HG03025 (cell line): ENCODE measurements around the gene JAZF1.

ENCODE experiments used
- ATAC-seq: cut with Tn5 transposase; IDR thresholded peaks from one replicate; pipeline ENCODE4 v1.9.1; 2021; ENCODE audit warnings: mild to moderate bottlenecking, moderate library complexity; ENCODE audit not compliant: unreplicated experiment, low FRiP score

The JAZF1 gene

DNA sequence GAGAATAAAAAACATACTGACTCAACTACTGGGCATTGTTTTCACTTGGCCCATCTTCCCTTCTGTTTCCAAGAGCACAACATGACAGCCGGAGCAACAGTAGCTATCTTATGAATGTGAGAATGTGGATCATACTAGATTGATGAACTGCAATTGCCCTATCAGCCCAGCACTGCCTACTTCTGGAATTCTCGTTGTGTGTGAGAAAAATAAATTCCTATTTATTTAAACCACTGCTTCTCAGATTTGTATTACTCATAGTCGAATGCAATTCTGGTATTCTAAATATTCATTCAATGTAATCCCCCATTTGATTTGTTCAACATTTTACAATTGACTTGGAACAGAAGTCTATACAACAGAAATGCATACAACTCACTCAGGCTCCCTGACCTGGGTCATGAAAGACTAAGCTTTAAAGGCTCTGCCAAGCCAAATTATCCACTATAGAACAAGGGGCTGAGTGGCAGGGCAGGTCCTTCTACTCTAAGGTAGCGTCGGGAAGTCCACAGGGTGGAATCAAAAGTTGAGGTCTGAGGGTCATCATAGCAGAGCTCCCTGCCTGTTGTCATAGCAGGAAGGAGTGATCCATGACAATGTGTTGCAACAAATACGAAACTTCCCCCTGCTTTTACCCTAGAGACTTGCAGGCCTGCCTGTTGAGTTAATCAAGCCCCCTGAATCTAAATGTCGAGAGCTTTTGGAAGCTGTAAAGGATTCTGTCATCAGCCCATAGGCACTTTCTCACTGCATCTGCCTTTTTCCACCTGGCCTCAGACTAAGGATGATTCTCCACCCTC is 12.4 kb upstream of the JAZF1 start:
- ATAC-seq, result no peak

DNA sequence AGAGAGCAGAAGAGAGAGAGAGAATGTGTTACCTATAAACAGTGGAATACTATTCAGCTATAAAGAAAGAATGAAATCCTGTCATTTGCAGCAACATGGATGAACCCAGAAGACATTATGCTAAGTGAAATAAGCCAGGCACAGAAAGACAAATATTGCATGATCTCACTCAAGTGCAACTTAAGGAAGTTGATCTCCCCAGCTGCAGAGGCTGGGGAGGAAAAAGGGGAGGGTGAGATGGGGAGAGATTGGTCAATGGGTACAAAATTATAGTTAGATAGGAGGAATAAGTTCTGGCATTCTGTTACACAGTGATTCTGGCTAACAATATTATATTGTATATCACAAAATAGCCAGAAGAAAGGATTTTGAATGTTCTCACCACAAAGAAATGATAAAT is 11.2 kb upstream of the JAZF1 start:
- ATAC-seq, result no peak

DNA sequence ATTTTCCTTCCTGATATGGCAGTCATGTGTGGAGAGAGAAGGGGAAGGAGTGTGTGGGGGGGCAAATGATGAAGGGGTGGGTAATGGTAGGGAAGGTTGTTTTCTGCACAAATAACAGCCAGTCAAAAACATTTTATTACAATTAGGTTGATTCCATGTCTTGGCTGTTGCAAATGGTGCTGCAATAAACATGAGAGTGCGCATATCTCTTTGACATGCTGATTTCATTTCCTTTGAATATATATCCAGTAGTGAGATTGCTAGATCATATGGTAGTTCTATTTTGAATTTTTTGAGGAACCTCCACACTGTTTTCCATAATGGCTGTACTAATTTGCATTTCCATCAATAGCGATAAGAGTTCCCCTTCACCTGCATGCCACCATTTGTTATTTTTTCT is 10.6 kb upstream of the JAZF1 start:
- no peak for ATAC-seq

DNA sequence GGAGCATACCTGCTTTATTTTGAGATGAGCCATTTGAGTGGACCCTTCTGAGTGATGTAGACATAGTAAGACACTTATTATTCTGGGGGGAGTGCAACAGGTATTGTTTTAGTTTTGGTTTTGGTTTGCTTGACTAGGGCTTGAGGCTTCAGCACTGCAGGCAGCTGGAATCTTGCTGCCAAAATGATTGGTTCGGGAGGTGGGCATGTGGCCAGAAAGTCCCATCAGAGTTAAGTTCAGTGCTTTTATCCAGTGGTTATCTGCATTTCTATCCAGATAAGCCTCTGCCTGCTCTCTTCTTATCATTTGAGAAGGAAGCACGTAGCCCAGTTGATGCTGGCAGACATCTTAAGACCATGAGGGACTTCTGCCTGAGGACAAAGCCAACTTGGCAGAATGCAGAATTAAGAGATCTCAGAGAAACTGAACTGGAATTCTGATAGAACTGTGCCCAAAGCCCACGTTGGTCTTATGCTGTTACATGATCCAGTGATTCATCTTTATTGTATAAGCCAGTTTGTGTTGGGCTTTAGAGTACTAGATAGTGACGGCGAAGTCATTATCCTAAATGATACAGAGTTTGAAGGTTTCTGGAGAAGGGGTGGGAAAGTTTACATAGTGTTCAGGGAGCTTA is 9.6 kb upstream of the JAZF1 start:
- ATAC-seq, result no peak

DNA sequence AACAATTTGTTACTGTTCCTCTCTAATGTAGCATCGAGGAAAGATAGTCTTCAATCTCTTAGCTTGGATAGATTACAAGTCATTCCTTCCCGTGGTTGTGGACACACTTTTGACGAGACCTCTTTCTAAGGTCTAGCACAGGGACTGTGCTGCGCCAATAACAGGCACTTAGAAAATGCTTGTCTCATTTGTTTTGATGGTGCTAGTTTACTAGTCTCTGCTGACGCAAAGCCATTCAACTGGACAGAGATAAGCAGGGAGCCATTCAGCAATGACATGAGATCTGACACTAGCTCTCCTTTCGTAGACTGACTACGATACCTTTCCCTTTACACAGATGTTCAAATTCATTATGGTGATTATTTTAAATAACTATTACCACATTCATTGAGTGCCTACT is 6.4 kb upstream of the JAZF1 start:
- no peak for ATAC-seq

DNA sequence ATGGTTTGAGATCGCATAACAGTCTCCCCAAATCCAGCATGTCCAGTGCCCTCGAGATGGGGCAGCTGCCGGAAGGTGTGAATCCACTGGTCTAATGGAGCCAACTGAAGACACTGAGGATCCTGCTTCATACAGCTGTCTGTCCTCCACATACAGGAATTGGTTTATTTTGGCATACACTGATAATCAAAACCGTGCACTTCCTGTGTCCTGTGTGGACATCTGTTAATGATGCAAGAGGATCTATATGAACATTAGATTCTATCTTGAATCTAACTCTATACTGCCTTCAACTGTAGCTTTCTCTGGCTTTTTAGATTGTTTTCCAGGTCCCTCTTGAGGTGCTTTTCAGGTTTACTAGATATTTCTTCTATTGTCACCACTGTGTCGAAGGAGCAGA is 3.0 kb upstream of the JAZF1 start:
- ATAC-seq, result no peak

DNA sequence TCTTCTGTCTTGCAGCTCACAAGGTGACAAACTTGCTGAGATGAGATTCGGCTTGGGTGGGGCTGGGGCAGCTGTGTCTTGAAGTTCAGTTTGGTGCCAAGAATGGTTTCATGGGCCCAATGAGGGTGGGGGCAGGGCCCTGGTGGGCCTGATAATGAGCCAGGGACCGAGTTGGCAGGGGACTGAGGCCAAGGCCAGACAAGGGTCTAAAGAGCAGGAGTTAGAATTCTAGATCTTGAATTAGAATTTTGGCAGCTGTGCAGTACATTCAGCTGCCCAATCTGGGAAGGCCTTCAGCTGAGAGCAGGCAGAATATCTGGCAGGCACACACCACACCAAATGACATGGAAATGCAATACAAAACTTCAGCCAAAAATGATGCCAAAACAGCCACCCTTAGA is 1.5 kb upstream of the JAZF1 start:
- no peak for ATAC-seq

DNA sequence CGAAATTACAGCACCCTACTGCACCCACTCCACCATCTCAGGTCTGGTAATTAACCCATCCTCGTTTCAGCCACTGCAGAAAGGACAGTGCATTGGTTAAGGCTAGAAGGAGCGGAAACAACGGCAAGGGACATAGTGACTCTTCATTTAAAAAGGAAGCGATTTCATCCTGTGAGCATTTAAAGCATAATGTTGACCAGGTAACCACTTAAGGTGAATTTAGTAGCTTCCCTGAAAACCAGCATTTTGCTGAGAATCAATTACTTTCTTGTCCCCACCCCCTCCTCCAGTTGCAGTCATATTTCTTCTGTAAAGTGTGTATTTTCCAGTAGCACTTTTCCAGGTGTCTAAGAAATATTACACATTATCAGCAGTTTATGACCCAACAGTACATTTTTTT is 821 bp upstream of the JAZF1 start:
- no peak for ATAC-seq

DNA sequence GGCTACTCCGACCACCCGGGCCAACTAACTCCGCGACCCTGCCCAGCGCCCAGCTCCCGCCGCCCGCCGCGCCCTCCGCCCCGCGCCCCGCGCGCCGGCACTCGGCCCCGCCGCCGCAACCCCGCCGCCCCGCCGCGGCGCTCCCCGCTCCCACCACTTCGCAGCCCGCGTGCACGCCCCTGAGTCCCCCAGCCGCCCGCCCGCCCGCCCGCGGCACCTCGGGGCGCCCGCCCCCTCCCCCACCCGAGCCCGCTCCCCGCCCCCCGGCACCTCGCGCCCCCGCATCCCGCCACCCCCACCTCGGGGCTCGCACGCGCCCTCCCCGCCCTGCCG is 598 bp downstream of the JAZF1 start:
- ATAC-seq, result no peak

DNA sequence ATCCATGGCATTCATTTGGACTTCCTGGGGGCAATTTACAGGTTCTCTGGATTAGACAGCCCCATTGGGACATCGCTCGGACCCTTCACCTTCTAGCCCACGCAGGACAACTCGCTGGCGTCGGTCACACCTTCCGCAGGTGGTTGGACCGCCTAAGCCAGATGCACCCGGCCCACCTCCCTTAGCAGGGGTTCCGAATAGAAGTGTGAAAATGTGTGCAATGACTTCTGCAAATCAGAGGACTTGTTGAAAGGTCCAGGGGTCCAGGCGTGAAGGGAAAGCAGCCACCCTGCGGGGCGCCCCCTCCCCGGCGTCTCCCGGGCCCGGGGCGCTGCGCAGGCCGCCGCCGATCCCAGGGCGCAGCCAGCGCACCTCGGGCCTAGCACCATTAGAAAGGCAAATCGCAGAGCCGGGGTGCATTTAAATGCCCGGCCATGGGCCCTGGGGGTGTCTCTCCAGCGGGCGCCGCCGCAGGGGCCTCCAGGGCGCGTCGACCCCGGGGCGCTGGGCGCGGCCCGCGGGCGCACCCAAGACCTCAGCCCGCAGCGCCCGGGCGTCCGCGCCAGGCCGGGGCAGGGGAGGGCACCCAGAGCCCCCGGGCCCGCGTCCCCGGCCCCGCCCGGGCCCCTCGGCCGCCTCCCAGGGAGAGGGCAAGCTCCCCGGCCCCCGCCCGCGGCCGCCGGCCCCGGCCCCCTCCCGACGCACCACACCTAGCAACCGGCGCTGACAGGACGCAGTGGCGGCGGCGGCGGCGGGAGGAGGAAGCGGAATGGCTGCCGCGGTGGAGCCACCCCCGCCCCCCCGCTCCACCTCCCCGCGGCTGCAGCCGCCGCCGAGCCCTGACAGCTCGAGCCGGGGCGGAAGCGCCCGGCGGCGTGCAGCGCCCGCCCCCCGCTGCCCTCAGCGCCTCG is 1.2 kb downstream of the JAZF1 start:
- ATAC-seq, result peak; percentile 73

DNA sequence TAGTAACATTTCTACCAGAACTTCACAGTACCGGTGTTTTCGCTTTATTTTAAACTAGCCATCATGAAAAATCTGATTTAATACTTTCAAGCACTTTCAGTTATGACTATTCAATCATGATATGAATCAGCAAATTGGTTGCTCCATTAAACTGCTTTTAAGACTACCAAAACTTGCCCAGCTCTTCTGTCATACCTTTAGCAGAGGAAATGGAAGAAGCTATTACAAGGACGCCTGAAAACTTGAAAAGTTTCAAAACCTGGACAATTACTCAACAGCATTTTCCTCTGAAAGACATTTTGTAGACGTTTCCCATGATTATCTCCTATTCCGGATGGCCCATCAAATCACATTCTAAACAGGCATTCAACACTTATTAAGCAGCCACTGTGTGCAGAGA is 2.0 kb downstream of the JAZF1 start:
- no peak for ATAC-seq

DNA sequence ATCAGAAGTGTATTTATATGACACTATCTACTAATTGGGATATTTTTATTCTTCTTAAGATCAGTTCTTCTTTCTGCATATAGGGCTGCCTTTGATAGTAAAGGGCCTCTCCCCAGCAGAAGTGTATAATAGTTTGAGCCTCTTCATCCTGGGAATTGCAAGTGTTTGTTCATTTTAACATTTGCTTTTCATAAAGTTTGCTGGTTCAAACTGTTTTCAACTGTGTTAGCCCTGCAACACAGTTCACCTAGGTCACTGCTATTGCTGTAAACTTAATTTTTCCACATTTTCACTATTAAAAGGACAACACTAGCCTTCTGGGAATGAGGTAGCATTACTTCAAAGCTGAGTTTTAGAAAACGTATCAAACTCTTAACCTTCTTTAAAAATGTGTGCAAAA is 2.8 kb downstream of the JAZF1 start:
- ATAC-seq, result no peak

DNA sequence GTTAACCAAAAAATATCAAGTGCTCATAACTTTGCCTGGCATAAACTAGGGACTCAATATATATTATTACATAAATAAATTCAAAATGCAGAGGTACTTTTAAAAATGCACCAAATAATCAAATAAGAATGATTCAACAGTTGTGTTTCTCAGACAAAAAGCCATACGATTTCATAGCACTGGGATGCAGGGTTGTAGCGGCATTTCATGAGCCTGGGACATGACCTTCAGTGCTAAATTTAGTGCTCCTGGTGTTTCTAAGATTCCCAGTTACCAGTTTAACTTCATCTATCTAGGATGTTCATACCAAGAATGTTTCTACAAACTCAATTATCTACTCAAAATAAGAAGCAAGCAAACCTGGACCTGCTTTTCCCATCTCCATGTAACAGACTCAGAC is 4.0 kb downstream of the JAZF1 start:
- ATAC-seq, result no peak

DNA sequence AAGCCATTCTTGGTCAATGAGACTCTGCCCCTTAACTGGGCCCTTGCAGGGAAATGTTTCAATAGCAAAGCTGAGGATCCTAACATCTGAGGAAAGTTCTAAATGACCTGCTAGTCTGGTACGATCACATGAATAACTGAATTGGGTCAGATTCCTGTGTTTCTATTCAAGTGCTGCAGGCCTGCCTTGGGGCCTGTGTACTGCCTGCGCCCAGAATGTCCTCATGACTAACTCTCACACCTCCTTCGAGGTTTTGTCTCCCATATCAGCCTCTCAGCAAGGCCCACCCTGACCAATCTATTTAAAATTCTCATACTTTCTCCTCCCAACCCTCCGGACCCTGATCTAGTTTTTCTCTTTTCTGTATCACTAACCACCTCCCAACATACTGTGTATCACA is 4.4 kb downstream of the JAZF1 start:
- no peak for ATAC-seq

DNA sequence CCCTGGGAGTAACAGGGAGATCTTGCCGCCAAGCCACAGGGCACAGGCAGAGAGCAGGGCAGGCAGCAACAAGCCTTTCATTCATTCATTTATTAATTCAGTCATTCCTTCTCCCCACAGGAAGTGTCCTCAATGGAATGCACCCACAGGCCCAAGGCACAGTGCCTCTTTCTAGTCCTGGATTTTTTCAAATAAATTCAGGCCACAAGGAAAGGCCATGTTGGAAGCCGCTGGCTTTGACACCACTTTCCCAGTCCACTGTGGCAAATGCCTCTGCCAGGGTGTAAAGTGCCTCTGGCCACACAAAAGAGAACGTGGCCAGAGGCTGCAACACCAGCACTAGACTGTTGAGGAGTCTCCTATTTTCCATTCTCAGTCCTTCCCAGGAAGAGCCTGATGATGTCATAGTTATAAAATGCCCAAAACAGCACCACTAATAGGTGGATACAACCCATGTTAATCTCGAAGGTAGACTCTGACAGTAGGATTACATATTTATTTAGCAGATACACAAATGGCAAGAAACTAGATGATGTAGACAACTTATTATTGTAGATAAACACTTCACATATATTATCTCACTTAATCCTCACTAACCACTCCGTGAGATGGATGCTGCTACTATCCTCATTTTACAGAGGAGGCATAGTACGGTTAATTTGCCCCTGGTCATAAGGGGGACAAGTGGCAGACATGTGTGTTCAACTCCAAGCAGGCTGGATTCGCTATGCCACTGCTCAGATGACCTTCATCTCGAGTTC is 5.5 kb downstream of the JAZF1 start:
- ATAC-seq, result no peak

DNA sequence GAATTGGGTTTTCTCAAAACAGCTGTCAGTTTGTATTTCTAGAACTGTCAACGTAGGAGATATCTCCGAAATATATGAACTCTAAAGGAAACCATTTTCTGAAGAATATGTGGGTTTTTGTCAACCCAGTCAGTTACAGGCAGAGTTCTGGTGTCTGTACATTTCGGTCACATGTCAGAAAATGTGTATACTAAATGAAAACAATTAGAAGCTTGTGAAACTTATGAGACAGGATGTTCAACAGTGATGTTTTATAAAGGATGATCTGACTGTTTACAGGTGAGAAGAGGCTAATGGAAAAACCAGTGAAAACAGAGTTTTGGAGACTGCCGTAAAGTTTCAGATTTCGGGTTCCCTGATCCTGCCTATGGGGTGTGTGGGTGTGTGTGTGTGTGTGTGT is 6.2 kb downstream of the JAZF1 start:
- no peak for ATAC-seq

DNA sequence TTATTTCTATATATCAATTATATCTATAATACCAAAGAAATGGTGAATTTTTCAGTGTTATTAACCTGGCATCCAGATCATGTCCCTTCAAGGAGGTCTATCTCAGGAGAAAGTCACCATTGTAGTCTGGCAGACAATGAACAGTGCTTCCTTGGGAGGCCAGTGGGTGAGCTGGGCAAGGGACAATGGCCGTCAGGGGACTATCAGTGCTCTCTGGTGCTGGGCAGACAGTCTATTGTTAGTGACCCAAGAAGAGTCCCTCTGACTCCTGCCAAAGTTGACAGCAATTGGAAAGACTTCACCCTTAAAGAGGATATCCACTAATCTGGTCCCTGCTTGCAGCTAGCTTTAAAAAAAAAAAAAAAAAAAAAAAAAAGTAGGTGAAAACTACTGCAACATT is 7.1 kb downstream of the JAZF1 start:
- ATAC-seq, result no peak

DNA sequence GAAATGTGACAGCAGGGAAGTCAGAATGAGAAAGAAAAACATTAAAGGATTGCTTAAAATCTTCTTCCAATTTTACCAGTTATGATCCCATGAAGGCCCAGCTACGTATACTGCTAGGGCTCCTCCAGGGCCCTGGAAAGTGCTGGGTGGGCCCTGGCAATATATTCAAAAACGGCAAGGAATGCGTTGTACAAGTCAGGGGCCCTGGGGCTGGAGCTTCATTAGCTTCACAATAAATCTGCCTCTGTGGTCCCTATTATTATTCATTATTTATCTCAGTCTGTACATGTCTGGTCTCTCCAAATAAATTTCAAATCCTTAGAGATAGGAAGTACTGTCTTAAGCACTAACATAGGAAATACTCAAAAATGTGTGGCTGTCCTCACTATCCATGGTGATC is 7.6 kb downstream of the JAZF1 start:
- no peak for ATAC-seq

DNA sequence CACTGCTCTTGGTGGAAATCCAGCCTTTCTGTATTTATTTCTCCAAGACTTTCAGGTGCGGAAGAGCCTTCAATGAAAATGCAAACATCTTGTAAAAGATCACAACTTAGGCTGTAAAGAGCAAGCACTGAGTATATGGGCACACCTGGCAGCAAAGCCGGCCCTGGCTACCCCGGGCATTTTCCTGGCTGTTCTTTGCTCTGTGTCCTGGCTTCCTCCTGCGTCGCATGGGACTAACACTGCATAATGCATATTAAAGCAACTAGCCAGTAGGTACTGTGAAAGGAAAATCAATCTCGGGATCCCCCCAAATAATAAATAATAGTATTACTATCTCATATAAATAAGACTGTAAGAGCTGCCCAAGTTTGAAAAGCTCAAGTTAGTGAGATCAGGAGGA is 9.9 kb downstream of the JAZF1 start:
- ATAC-seq, result no peak

DNA sequence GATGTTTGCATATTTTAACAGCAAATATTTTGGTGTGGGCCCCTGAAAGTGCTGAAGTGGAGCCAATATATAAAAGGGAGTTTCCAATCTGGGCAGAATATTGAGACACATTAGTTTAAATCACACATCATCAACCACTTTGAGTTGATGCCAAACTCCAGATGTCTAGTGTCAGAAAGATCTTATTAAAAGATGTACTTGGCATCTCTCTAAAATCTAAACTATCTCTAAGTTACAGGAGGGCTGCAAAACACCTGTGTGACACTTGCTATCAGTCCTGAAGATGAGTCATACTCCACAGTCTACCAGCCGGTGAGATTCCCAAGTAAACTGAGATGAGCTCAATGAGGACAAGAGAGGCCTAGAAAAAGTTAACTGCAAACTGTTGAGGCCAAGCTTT is 11.4 kb downstream of the JAZF1 start:
- ATAC-seq, result no peak
